Natural killer cell (primary cell): ENCODE data around the gene BPHL. TPM values are rescaled to one million over a fixed set of nuclear protein-coding genes. Genes with fewer than 3 reads are reported as not detected.
A peak's percentile ranks its signal among the peaks of the same experiment; 100 is the strongest.

ENCODE experiments used
- ATAC-seq, 3 donors: fragments of 150-1000 bp in 2 of 3; fragments of 200-7000 bp in 1 of 3; cut with Tn5 transposase; 1 replicate in 1 of 3; 2 replicates in 2 of 3; pipeline ENCODE4 v1.10.0; 2021; ENCODE audit warnings: mild to moderate bottlenecking in 2 of 3, moderate library complexity in 2 of 3
- DNase-seq, 2 donors: peaks; one replicate each; pipeline versions ENCODE4 v3.0.0 to v3.0.0-alpha.2; 2013 to 2021; ENCODE audit warnings: mixed read lengths in 1 of 2
- H3K27ac ChIP-seq: one replicate; pipeline ENCODE4 v1.5.1; 2013; ENCODE audit warnings: mild to moderate bottlenecking, low read length
- H3K27me3 ChIP-seq: one replicate; pipeline ENCODE4 v1.6.1; 2013; ENCODE audit warnings: low read length; ENCODE audit not compliant: control insufficient read depth, insufficient read depth
- H3K36me3 ChIP-seq: one replicate; pipeline ENCODE4 v1.6.1; 2013; ENCODE audit warnings: low read length; ENCODE audit not compliant: control insufficient read depth, insufficient read depth
- H3K4me1 ChIP-seq: one replicate; pipeline ENCODE4 v1.6.1; 2013; ENCODE audit warnings: low read length; ENCODE audit not compliant: control insufficient read depth, insufficient read depth
- H3K4me3 ChIP-seq: one replicate; pipeline ENCODE4 v1.5.1; 2013; ENCODE audit warnings: low read length
- H3K9me3 ChIP-seq: one replicate; pipeline ENCODE4 v1.6.1; 2013; ENCODE audit warnings: low read length; ENCODE audit not compliant: control insufficient read depth, insufficient read depth
- H3K27ac Mint-ChIP-seq, 2 donors: one replicate each; pipeline ENCODE4 v1.8.0; 2022; ENCODE audit warnings: mild to moderate bottlenecking in 2 of 2, mixed read lengths in 2 of 2, moderate library complexity in 1 of 2
- H3K27me3 Mint-ChIP-seq, 2 donors: one replicate each; pipeline ENCODE4 v1.8.0; 2022; ENCODE audit warnings: low read depth in 2 of 2, mixed read lengths in 2 of 2
- H3K36me3 Mint-ChIP-seq: one replicate; pipeline ENCODE4 v1.8.0; 2022; ENCODE audit warnings: mixed read lengths
- H3K4me1 Mint-ChIP-seq, 2 donors: one replicate each; pipeline ENCODE4 v1.8.0; 2022; ENCODE audit warnings: mixed read lengths in 2 of 2
- H3K4me3 Mint-ChIP-seq: one replicate; pipeline ENCODE4 v1.8.0; 2022; ENCODE audit warnings: mild to moderate bottlenecking, moderate library complexity, mixed read lengths
- H3K9me3 Mint-ChIP-seq, 2 donors: one replicate each; pipeline ENCODE4 v1.8.0; 2022; ENCODE audit warnings: mixed read lengths in 2 of 2
- CTCF ChIP-seq: fragments of 200-600 bp; IDR thresholded peaks from one replicate; pipeline ENCODE4 v1.8.0; 2022; ENCODE audit warnings: antibody characterized with exemption
- WGBS: methylation state at CpG from one replicate; pipeline ENCODE4 v1.1.7; 2013; ENCODE audit warnings: missing lambda C conversion rate; ENCODE audit not compliant: insufficient coverage; 5-methylcytosine and 5-hydroxymethylcytosine counted together
- intact Hi-C: fragments of 100-400 bp; cut with micrococcal nuclease; formaldehyde crosslinking; loops from one replicate; pipeline ENCODE4 v1.14.2; 2022
- total RNA-seq, 4 donors: library from RNA; stranded (reverse); fragments of 120-200 nt in 1 of 4; gene quantifications; one replicate each; pipeline versions ENCODE4 v1.2.3 to v1.2.4, GENCODE V29; 2013 to 2022

Gene BPHL
- total RNA-seq, 3 donors from 2014 or later (not counting 1 experiment from before 2014, with no cell fraction given): 2.9 to 5.9 (median 5.7) TPM

DNA sequence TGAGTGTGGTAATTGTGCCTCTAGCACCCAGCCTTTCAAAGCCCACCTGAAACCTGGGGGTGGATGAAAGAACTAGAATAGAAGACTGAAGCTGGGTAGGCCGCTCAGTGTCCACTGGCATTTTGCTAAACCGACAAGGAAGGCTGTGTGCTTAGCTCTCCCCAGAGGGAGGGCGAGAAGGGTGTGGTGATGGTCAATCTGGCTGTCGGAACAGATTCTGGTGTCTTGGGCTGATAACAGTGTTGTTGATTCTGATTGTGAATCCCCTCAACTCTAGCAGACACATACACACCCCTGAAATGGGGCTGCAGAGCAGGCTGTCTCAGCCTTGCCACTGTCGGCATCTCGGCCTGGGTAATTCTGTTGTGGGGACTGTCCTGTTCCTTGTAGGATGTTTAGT is 4.1 kb upstream of the BPHL start:
- Histone ChIP-seq H3K27me3 (no peaks in the 10 kb centered on the region), H3K27ac (no peak overlapping the region), H3K36me3 (peaks cover 48% of the 10 kb centered on the region), H3K9me3 (no peaks in the 10 kb centered on the region), H3K4me3 (no peak overlapping the region), H3K4me1 (peaks cover 6% of the 10 kb centered on the region)
- Mint-ChIP-seq H3K27me3 (no peaks in the 10 kb centered on the region), H3K4me1 (peaks cover 16 to 20% of the 10 kb centered on the region in 2 donors), H3K4me3 (no peak overlapping the region), H3K27ac (peak overlapping the region in 1 of 2 donors; percentile 13), H3K9me3 (no peaks in the 10 kb centered on the region), H3K36me3 (peaks cover 17% of the 10 kb centered on the region)
- ATAC-seq (no peak), DNase-seq (no peak)
- intact Hi-C loops: no loop called here
- TF ChIP-seq CTCF: no peak
- WGBS: 93% methylated on average over 4 of the region's 6 CpGs

DNA sequence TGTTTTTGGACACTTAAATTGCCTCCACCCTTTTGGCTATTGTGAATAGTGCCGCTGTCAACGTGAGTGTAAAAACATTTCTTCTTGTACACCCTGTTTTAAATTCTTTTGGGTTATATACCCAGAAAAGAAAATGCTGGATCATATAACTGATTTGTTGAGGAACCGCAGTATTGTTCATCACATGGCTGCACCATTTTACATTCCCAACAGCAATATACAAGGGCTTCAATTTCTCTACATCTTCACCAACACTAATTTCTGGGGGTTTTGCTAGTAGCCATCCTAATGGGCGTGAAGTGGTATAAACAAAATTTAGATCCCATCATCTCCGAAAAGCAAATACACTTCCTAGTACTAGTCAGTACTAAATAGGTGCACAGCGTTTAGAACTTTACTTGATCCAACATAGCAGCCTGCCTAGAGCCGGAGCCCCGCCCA is 579 bp upstream of the BPHL start:
- DNase-seq (peak in 1 of 2 donors; percentile 17), ATAC-seq (no peak)
- H3K27me3 Mint-ChIP-seq: no peaks in the 10 kb centered on the region
- Histone ChIP-seq H3K36me3 (peaks cover 21% of the 10 kb centered on the region), H3K27ac (peak overlapping the region; percentile 95), H3K9me3 (no peaks in the 10 kb centered on the region), H3K4me1 (peaks cover 7% of the 10 kb centered on the region), H3K27me3 (no peaks in the 10 kb centered on the region), H3K4me3 (peak overlapping the region; percentile 69)
- H3K27ac Mint-ChIP-seq: peak overlapping the region; percentile 91 to 97
- H3K4me3 Mint-ChIP-seq: peak overlapping the region; percentile 92
- H3K36me3 Mint-ChIP-seq: no peaks in the 10 kb centered on the region
- no peaks in the 10 kb centered on the region for H3K9me3 Mint-ChIP-seq
- WGBS: 24% methylated on average over 6 of the region's 8 CpGs
- H3K4me1 Mint-ChIP-seq: peaks cover 17 to 18% of the 10 kb centered on the region in 2 donors
- no peak for TF ChIP-seq CTCF
- intact Hi-C loops: loop anchor here (1.0 to 5.0 kb wide), 3 partner anchors 49 to 899 kb away; partner anchors contain the start of gene NQO2

GRCh38 chr6:3119040-3119723 is 671 bp downstream of the BPHL start:
- intact Hi-C loops: loop anchor here (5.0 kb wide), 2 partner anchors 122 to 898 kb away; partner anchors contain the start of gene NQO2
- Mint-ChIP-seq H3K4me1 (peaks cover 17 to 18% of the 10 kb centered on the region in 2 donors), H3K27ac (peak overlapping the region; percentile 91 to 97), H3K9me3 (no peaks in the 10 kb centered on the region), H3K36me3 (no peaks in the 10 kb centered on the region), H3K4me3 (peak overlapping the region; percentile 92), H3K27me3 (no peaks in the 10 kb centered on the region)
- peaks cover 9% of the 10 kb centered on the region for H3K36me3 ChIP-seq
- no peak for DNase-seq
- no peak overlapping the region for H3K27ac ChIP-seq
- no peaks in the 10 kb centered on the region for H3K9me3 ChIP-seq
- no peaks in the 10 kb centered on the region for H3K27me3 ChIP-seq
- ATAC-seq: peak; percentile 4 to 11 (median 6)
- TF ChIP-seq CTCF: no peak
- peaks cover 7% of the 10 kb centered on the region for H3K4me1 ChIP-seq
- 27% methylated on average over 19 of the region's 19 CpGs for WGBS
- H3K4me3 ChIP-seq: peak overlapping the region; percentile 69
